Measurements from ENCODE around the gene SPARCL1.

Gene SPARCL1

DNA sequence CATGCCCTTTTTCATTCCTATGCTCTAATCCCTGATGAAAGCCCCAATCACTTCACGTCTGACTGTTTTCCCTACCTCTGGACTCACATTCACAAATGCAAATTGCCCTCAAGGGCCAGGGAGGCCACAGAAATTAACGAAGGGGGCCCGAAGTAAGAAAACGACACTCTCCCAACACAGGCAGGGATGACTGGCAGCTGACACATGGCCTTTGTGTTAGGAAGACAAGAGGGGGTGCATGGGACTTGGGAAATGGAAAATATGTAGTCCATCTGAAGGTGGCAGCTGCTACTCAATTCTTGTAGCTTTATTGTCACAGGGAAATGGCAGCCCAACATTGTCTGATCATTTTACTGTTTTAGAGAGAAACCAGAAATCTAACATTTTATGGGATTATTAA lies 12.3 kb upstream of the SPARCL1 start:
- DNase-seq (ENCODE audit: low spot score): no peak

DNA sequence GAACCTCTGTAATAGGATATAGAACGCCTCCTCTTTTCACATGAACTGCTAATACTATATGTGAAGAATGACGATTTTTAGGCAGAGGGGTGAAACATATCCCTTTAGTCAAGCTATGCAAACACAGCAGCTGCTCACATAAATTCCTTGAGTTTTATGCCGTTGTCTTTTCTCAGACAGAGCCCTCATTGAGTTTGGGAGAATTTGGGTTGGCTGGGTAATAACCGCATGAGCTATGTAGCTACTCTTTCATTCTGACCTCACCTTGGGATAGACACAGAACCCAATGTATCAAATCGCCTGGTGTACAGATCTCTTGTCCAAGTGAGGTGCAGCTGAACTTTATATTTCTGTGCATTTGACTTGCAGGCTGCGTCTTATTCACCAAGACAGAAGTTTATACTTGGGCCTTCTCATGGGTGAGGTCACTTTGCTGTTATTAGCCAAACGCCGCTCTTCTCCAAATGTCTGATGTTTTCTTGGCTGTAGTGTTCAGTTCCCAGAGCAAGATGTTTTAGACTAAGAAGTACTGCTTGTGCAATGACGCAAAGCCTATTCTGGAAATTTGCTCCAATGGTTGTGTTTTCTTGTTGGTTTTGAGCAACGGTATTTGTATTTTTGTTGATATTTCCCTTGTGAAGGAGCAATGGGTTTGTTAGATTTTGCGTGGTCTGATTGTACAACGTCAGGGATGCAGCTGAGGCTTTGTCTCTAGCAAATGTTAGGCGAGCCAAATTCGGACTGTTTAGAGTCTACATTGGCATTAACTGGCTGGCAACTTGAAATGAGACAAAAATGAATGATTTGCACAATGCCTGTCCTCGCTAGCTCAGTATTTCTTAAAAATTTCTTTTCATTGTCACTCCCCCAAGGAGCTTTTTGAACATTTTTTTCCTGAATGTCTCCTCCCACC lies 11.2 kb upstream of the SPARCL1 start:
- DNase-seq (ENCODE audit: low spot score): no peak

DNA sequence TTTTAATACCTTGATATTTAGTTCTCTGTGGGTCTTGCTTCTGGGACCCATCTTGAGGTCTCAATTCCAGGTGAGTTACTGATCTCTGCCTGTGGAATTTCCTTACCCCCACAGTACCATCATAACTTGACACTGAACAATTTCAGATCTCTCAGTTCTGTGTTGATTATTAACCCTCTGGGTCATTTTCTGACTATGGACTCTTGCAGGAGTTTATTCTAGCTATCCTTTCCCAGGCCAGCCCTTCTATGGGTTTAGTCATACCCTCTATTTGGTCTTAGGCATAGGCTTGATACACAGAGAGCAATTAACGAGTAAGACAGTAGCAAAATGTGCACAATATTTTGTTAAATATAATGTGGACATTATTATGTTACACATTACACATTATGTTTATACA lies 3.7 kb upstream of the SPARCL1 start:
- no peak for DNase-seq (ENCODE audit: low spot score)

DNA sequence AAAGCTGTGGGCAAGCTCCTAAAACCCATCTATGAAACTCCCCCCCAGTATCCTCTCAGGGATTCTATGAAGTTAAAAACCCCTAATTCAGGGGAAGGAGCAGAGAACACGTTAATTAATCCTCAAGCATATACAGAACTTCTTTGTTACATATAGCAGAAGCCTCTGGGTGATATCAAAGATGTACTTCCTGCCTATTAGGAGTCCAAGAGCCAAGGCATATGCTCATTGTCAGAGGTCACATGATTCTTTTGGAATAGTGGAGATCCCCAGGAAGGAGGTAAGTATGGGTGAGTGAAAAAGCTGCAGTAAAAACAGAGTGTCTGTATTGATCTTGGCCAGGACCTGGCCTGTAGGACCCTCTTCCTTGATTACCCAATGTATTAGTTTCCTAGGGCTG lies 2.9 kb upstream of the SPARCL1 start:
- no peak for DNase-seq (ENCODE audit: low spot score)

DNA sequence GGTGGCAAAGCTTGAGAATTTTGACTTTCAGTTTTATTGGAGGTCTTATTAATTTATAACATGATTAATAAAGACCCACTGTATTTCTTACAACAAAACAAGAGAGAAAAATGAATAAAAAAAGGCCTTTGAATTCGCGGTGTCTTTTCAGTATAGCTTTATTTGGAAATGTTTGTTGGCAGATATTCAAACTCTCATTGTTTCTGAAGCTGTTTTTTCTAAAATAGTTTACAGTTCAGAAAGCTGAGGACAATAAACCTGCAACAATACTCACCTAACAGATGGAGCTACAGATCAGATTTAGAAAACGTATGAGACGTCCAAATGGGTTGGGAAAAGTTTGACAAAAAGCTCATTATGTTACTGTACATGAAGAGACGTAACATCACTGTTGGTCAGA lies 2.4 kb upstream of the SPARCL1 start:
- no peak for DNase-seq (ENCODE audit: low spot score)

DNA sequence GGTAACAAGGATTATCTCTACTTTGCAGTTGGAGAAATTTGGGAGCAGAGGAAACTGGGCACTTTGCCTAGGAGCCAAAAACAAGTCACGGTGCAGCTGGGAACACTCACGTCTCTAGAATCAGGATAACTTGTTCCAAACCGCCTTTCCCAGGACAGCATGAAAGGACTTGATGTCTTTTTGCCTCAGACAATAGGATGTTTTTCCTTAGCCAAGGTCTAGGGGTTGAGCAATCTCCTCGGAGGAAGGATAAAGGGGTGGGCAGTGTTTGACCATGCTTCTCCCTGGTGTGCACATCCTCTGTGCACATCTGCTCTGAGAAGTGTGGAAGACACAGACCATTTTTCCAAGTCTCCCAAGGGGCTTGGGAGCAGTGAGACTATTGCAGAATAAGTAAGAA lies 1.7 kb upstream of the SPARCL1 start:
- DNase-seq (ENCODE audit: low spot score): no peak

DNA sequence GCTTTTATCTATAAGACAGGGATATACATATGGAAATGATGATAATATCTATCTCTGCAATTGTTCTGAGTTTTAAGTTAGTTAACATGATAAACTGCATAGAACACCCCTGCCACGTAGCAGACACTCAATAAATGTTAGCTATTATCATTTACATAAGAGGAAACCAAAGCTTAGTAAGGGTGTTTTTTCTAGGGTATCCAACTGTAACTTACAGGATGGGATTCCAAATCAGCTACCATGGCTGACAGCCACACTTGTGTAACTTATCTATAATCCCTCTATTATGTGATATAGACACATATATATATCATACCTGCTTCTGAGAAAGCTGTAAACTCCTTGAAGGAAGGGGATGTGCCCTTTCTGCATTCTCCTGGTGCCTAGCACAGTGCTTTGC lies 1.1 kb upstream of the SPARCL1 start:
- DNase-seq (ENCODE audit: low spot score): no peak

DNA sequence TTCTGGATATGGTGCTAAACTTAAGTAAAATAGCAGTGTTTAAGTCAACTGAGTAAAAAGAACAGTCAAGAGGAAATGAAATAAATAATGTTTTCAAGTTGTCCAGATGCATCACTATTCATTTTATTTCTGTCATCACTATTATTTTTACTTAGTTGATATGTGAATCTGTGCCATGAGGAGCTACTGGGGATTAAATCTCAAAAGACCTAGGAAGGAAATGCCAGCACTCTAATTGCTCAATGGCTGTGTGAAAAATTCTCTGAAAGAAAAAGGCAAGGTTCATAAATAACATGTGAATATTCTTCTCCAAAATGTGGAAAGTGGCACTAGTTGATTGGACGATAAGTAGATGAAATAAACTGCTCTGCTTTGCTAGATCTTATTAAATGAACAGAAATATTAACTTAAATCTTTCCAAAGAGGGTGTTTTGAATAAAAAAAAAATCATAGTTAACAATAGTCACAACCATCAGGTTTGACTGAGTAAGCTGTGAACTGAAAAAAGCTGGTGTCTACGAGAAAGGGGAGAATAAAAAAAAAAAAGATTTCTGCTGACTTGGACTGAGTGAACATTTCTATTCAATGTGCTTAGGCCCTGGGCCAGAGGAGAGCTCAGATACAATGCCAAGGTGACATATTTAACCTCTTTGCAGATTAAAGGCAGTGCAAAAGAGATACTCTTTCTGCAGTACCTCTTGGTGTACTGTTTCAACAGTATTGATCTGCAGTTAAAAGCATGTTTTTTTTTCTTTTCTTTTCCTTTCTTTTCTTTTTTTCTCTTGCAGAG lies 1.6 kb downstream of the SPARCL1 start:
- no peak for DNase-seq (ENCODE audit: low spot score)

DNA sequence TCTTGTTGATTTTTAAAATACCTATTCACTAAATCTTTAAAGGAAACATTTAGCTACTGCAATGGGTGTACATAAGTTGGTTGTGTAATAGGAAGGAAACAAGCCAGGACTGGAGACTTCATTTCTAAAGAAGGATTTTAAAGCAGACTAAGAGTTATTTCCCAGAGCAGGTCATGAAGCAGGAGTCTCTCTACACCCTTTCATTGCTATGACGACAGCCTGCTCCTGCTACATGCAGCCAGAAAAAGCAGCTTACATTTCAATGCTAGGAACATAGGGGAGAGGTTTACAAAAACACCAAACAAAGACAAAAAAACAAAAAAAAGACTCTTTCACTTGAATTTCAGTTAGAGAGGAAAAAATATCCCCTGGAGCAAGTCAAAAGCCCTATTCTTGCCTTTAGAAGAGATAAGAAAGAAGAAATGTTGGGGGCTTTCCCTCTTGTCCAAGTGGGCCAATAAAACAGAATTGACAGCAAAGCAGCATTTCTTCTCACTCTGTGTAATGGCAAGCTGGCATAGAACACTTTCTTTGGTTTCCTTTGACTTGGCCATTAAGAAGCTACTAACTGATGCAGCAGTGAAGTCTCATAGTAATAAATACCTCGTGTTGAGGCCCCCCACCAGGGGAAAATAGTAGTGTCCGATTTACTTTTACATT lies 3.4 kb downstream of the SPARCL1 start:
- DNase-seq (ENCODE audit: low spot score): no peak

DNA sequence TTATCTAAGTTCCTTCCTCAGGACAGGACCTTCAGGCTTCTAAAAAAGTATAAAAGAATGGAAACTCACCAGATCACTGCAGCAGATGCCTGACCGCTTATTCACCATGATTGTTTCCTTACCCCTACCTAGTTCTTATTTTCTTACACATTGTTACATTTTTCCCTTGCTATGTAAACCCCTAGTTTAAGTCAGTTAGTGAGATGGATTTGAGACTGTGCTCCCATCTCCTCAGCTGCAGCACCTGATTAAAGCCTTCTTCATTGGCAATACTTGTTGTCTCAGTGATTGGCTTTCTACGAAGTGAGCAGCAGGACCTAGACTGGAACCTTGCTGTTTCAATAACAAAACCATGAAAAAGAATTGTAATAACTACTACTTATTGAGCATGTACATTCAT lies 4.7 kb downstream of the SPARCL1 start:
- no peak for DNase-seq (ENCODE audit: low spot score)

DNA sequence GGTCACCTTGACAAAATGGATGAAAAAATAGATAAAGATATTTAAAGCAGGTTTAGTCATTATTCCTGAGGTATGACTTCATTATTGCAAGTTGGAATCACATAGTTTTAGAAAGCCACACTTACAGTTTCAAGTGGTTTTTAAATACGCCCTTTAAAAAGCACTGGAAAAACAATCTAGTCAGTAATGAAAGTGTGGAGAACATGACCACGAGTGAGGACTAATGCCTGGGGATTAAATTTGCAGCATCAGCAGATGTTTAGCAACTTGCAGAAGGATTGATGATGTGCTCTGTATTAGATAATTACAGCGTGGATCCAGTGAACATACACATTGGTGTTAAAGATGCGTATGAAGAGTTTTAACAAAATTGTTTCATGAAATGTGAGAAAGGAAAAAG lies 5.9 kb downstream of the SPARCL1 start:
- DNase-seq (ENCODE audit: low spot score): no peak

DNA sequence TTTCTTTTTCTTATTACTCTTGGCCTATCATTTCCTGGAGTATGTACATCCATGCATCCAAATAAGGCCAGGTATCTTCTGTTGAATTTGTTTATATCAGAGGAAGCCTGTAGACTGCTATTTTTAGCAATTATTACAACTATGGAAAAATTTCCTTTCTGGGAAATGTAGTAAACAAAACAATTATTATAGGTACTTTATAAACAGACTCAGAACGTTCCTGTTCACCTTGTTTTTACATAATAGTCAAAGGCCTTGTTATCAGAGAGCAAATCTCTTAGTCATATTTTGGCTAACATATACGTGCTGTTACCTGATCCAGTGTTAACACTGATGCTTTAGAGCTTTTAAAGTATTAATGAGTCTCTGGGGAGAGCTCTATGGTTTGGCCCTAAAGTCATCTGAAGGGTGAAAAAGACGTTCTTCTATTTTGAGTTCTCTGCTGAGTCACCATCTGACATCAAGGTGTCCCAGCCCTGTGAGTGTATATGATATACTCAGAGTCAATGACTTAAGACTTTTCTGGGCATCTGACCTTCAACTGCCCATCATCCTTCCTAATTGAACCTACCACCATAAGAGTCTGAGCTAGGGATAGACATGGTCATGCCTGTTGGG lies 7.3 kb downstream of the SPARCL1 start:
- DNase-seq (ENCODE audit: low spot score): no peak

DNA sequence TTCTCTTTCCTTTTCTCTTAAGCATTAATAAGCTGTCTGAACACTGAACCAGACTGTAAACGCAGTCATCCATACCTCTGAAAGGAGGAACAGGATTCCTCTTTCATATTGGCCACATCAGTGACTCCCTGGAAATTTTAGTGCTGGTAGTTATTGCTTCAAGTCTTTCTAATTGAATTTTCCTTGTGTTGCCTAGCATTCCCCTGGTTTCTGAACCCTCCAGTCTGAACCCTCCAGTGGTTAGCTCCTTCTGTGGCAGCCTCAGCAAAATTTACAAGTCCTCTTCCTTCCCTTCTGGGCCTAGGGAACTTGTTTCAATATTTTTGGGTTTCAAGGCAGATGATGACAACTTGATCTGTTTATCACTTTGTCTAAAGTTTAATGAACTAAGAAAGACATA lies 7.9 kb downstream of the SPARCL1 start:
- no peak for DNase-seq (ENCODE audit: low spot score)

DNA sequence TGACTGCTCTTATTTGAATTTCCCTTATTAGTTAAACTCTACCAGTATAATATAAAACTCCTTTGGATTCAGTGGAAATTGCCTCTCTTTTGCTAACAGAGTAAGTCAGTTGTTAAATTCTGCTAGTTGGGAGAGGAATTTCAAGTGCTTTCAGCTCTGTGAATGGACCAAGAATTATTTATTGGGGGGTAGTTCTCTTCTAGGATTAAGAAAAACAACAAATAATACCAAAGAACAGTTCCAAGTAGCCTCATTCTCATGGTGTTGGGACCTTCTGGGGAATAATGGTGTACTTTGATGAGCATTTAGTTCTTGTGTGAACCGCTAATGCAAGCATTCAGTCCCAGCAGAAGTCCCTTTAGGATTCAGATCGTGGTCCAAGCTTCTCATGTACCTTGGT lies 11.6 kb downstream of the SPARCL1 start:
- no peak for DNase-seq (ENCODE audit: low spot score)

DNA sequence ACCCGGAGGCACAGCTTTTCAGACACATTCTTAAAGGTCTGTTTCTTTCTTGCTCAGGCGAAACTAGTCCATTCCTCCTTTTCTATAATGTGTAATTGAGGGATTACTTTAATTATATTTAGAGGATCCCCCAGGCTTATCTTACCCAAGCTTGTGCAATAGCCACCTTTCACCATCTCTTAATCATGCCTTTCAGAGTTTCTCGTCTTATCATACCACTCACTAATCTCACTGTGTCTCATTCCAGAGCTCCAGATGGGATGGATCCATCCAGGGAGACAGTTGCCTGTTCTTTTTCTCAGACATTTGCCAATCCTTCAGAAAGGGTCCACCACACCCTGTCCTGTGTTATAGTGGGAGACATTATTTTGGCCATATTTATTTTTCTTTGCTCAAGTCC lies 12.5 kb downstream of the SPARCL1 start:
- DNase-seq (ENCODE audit: low spot score): no peak

DNA sequence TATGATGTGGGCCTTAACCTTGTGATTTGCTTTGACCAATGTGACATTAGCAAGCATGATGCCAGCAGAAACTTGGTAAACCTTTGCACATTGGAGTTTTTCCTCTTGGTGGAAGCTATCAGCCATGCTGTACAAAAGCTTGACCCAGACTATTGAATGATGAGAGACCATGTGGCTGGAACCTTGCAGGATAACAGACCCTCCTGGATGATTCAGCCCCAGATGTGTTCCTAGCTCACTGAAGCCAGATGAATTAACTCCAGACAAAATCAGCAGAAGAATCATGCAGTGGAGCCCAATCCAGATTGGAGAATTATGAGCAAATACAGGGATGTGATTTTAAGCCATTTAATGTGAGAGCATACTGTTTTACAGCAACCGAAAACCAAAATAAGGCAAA lies 16.8 kb downstream of the SPARCL1 start:
- DNase-seq (ENCODE audit: low spot score): no peak

DNA sequence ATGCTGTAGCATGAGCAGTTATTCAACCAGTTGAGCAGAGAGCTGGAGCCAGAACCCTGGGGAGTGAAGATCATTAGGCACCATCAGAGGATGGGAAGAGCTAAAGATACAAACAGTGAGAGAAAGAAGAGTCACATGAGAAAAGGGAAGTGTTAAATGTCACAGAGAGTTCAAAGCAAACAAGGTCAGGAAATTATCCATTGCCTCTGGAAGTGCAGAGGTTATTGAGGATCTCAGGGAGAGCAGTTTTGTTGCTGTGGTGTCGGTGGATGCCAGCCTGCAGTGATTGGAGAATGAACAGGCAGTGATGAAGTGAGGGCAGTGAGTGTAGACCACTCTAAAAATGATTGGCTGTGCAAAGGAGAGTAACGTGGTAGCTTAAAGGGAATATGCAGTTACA lies 17.7 kb downstream of the SPARCL1 start:
- DNase-seq (ENCODE audit: low spot score): no peak

DNA sequence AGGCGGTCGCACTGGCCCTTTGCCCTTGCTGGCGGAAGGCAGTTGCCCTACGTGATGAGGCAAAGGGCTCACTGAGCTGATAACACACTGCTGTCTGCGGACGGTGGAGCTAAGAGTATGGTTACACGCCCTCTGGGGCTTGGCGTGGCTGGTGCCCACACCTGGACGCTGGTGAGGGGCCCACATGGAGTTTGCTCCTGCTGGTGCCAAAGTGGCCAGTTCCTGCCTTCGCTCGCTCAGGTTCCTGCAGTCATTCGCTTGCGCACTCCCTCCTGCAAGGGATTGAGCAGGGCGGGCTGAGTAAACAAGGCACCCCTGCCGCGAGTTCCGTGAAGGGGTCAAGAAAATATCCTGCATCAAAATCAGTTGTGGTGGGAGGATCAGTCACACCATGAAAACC lies 18.4 kb downstream of the SPARCL1 start:
- no peak for DNase-seq (ENCODE audit: low spot score)

DNA sequence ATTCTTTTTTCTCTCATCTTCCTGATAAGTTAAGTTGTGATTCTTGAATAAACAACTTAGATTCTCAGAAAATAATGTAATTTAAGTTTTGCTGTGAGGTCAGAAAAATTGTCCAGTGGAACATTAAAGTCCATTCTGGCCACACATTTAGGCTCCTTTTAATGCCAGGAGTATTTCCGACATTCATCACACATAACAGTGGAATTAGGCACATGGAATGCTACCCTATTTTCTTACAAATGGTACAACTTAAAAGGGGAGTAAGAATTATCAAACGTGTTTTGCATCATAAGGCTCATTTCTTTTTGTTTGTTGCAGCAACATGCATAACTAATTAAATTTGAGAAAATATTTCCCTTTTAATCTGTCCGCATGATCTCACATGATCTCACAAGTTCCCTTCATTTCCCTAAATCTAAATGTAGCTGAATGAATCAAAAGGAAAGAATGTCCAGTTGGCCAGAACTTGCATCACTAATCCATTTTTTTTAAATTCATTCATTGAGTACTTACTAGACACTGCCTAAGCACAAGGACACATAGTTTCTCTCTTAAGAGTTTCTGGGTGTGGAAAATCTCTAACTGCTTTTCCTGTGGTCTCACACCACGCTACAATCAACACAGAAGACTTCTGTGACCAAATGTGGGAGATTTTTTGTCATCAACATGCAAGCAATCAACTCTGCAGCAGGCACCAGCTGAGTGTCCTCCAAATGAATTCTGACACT lies 22.0 kb downstream of the SPARCL1 start:
- peak; percentile 34 for DNase-seq (ENCODE audit: low spot score)

DNA sequence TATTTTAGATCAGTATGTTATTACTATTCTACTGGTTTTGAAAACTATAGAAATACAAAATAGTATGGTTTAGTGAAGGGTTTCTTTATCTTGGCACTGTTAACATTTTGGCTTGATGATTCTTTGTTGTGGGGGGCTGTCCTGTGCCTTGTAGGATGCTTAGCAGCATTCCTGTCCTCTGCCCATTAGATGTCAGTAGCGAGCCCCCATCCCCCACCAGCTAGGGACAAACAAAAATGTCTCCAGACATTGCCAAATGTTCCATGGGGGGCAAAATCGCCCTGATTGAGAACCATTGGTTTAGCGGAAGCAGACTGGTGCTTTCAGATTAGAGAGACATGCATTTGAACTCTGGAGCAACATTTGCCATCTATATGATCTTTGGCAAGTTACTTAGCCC lies 23.3 kb downstream of the SPARCL1 start:
- DNase-seq (ENCODE audit: low spot score): no peak

DNA sequence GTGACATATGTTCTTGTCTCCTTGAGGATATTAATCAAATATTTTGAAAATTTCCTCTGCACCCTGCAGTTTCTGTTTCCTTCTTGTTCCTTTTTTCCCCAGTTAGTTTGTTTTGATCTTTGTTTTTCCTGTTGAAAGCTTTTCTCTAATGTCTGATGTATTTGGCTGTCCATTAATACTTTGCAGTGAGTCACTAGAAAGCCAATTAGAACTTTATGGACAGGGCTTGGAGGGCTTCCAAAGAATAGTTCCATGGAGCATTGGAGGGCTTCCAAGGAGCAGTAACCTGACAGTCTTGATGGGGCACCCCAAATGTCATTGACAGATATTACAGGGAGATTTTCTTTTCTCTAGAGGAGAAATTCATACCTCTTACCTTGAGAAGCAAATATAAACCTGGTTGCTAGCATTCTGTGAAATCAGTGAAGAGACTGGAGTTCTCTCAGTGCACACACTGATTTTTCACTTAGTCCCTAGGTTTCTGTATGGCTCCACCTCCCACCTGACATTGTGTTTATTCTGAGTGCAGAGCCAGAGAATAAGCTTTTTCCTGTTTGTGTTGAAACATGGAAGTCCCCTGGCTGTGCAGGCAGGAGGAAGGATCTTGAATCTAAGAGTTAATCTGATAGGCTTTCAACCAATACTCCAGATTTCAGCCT lies 26.5 kb downstream of the SPARCL1 start:
- no peak for DNase-seq (ENCODE audit: low spot score)

All from hepatic stellate cell (primary cell).